ENCODE results near the gene USE1.
"Not testable (repeated sequence)": the region's sequence is repeated elsewhere in the genome, so short reads cannot be mapped to it uniquely, and the experiment has no call there.

USE1 gene, protein sequence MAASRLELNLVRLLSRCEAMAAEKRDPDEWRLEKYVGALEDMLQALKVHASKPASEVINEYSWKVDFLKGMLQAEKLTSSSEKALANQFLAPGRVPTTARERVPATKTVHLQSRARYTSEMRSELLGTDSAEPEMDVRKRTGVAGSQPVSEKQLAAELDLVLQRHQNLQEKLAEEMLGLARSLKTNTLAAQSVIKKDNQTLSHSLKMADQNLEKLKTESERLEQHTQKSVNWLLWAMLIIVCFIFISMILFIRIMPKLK

GRCh38 chr19:17215127-17215971 is at the start of gene USE1:
USE1 (plus strand) TSS chr19:17215357; CDS start chr19:17215406, 49 bp downstream.
- peak; percentile 88 for DNase-seq

GRCh38 chr19:17165715-17166114 is 49.4 kb upstream of the USE1 start:
- DNase-seq, result no peak

DNA sequence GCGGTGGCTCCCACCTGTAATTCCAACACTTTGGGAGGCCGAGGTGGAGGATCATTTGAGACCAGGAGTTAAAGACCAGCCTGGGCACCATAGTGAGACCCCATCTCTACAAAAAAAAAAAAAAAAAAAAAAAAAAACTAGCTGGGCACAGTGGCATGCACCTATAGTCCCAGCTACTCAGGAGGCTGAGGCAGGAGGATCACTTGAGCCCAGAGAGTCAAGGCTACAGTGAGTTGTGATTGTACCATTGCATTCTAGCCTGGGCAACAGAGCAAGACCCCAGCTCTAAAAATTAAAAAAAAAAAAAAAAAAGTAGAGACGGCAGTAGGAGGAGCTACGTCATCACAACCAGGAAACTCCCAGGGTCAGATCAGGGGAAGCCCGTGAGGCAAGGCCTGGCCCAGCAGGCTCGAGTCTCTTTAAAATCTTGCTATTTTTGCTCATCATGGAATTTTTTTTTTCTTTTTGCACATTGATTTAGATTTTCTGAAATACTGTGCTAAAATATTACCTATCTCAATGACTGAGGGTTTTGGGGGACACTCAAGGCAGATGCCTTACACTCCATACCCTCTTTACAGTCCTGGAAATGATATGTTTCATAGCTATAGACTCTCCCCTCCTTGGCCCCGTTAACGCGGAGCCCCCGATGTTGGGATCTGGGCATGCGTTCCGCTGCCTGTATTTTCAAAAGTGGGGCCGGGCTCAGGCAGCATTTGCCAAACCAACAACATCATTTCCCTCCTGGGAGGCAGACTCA is 44.4 kb upstream of the USE1 start:
- no peak for DNase-seq

DNA sequence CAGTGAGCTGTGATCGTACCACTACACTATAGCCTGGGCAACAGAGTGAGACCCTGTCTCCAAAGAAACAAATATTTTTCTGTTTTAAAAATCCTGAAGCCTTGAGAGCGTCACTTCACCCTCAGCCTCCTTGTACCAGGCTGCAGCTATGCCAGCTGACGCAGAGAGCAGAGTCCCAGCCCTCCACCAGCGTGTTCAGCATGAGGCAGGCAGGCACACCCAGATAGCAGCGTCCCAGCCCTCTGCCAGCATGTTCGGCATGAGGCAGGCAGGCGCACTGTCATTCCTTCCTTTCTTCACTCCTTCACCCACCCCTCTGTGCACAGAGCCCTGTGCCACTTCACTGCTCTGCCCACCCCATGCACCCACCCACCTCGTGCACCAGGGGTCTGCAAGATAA is 43.3 kb upstream of the USE1 start:
- DNase-seq, result no peak

GRCh38 chr19:17172624-17173345 is 42.4 kb upstream of the USE1 start:
- no peak for DNase-seq

GRCh38 chr19:17178291-17178690 is 36.9 kb upstream of the USE1 start:
- no peak for DNase-seq

- DNase-seq, result no peak
Measured at GRCh38 chr19:17180997-17181702, 34.0 kb upstream of the USE1 start.

- DNase-seq, result no peak
Measured at GRCh38 chr19:17183271-17183761, 31.8 kb upstream of the USE1 start.

DNA sequence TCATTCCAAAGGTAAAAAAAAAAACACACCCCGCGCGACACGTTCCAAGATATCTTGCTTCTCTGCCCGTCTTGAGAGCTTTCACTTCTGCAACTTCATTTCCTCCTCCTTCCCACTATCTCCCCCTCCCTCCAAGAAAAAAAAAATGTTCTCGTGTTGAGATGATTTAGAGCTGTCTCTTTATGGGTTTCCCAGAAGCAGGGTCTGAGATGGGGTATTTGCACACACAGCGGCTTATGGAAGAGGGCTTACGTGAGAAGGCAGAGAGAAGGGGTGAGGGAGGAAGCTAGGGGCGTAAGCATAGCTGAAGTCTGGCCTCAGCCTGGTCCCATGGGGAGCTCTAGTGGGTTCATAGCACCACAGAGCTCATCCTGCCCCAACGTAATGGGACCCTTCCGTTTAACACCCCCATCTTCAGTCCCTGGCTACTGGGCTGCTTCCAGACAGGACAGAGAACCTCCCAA is 31.3 kb upstream of the USE1 start:
- DNase-seq, result no peak

DNA sequence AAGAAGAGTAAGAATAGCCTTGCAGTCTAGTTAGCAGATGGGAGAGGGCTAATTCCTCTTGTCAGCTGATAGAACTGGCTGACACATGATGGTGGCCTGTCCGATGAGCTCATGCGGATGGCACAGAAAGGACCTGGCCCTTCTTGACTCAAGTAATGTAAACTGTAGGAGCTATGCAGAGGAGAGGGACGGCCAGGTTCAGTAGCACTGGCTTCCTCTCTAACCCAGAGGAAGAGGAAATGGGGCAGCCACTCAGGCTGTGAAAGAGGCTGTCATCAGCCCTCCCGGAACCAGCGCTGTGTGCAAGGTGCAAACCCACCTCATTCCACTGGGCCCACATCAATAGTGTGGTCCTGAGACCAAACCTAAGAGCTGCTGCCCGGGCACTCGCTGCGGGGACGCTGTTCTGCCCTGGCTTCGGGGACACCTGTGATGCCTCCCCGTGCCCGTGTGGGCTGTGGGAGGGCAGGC is 30.8 kb upstream of the USE1 start:
- DNase-seq, result no peak

DNA sequence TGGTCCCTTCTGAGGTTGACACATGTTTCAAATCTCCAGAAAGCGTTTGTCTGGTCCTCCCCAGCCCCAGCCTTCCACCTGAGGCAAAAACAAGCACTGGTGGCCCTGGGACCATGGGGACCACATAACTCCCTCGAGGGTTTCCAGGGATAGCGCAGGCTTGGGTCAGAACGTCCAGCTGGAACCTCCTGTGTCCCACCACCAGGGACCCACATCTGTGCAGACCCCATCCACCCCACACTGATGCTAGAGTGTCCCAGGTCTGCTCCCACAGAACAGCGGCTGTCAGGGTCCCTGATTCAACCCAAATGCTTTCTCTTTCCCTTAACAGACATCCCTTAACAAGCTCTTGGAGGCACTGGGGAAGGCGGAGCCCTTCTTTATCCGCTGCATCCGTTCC is 29.6 kb upstream of the USE1 start:
- no peak for DNase-seq

GRCh38 chr19:17191736-17192135 is 23.4 kb upstream of the USE1 start:
- not testable (repeated sequence) for DNase-seq

DNA sequence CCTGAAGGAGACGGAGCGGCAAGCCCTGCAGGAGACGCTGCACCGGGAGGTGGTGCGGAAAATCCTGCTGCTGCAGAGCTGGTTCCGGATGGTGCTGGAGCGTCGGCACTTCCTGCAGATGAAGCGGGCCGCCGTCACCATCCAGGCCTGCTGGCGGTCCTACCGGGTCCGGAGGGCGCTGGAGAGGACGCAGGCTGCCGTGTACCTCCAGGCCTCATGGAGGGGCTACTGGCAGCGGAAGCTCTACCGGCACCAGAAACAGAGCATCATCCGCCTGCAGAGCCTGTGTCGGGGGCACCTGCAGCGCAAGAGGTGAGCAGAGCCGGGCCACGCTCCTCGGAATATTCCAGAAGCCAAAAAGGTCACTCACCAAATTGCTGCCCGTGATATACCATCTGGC is 22.4 kb upstream of the USE1 start:
- DNase-seq, result no peak

DNA sequence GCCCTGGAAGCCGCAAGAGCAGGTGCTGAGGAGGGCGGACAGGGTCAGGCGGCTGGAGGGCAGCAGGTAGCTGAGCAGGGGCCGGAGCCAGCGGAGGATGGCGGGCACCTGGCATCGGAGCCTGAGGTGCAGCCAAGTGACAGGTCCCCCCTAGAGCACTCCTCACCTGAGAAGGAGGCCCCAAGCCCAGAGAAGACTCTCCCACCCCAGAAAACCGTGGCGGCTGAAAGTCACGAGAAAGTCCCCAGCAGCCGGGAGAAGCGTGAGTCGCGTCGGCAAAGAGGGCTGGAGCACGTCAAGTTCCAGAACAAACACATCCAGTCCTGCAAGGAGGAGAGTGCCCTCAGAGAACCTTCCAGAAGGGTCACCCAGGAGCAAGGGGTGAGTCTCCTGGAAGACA is 20.5 kb upstream of the USE1 start:
- no peak for DNase-seq

DNA sequence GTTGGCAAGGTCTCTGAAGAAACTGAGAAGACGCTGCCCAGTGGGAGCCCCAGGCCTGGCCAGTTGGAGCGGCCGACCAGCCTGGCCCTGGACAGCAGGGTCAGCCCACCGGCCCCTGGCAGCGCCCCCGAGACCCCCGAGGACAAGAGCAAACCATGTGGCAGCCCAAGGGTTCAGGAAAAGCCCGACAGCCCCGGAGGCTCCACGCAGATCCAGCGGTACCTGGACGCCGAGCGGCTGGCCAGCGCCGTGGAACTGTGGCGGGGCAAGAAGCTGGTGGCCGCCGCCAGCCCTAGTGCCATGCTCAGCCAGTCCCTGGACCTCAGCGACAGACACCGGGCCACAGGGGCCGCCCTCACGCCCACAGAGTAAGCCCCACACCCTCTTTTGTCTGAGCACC is 20.1 kb upstream of the USE1 start:
- no peak for DNase-seq

DNA sequence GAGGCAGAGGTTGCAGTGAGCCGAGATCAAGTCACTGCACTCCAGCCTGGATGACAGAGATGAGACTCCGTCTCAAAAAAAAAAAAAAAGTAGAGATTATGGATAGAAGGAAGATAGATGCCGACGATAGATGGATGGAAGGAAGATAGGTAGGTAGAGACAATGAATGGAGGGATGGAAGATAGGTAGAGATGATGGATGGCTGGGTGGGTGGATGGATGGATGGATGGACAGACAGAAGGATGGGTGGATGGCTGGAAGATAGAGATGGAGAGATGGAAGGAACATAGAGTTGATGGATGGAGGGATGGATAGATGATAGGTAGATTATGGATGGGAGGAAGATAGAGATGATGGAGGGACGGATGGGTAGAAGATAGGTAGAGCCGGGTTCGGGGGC is 18.5 kb upstream of the USE1 start:
- no peak for DNase-seq

DNA sequence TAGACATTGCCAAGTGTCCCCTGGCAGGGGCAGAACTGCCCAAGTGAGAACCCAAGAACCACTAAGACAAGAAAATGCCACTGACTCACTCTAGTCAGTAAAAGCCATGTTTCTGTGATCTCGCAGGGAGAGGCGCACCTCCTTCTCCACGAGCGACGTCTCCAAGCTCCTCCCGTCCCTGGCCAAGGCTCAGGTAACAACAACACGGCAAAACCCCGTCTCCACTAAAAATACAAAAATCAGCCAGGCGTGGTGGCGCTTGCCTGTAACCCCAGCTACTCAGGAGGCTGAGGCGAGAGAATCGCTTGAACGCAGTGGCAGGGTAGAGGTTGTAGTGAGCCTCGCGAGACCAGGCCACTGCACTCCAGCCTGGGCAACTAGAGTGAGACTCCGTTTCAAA is 17.5 kb upstream of the USE1 start:
- no peak for DNase-seq

DNA sequence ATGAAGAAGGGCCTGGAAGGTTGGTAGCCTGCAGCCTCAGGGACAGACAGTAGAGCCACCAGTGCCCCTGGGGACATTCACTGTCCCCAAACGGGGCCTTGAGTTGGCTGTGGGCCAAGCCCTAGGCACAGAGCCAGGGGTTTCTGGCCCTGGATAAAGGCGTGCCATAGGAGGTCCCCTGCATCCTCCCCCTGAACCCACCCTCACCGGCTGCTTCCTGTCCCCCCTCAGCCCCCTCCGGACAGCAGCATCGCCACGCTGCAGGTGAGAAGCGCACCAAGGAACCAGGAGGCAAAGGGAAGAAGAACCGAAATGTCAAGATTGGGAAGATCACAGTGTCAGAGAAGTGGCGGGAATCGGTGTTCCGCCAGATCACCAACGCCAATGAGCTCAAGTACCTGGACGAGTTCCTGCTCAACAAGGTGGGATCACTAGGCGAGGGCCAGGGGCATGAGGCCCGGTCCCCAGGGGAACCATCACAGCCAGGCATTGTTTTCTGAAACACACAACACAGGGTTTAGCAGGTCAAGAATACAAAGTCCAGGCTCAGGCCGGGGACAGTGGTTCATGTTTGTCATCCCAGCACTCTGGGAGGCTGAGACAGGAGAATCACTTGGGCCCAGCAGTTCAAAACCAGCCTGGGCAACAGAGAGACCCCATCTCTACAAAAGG is 14.6 kb upstream of the USE1 start:
- no peak for DNase-seq

GRCh38 chr19:17202249-17202648 is 12.9 kb upstream of the USE1 start:
- DNase-seq, result no peak

GRCh38 chr19:17202713-17203112 is 12.4 kb upstream of the USE1 start:
- no peak for DNase-seq

Data from NCI-H1436 (cell line).